DMS114 treated with DMSO at 0.1 percent for 48 hours (cell line): ENCODE measurements around the gene NOL4L.

Experiments used
- DNase-seq: peaks from one replicate; lab custom pipeline; 2025; ENCODE audit not compliant: unreplicated experiment; lab: John Stamatoyannopoulos, UW

Gene NOL4L

GRCh38 chr20:32448306-32449056, 136.7 kb downstream of the NOL4L start:
- no peak for DNase-seq

DNA sequence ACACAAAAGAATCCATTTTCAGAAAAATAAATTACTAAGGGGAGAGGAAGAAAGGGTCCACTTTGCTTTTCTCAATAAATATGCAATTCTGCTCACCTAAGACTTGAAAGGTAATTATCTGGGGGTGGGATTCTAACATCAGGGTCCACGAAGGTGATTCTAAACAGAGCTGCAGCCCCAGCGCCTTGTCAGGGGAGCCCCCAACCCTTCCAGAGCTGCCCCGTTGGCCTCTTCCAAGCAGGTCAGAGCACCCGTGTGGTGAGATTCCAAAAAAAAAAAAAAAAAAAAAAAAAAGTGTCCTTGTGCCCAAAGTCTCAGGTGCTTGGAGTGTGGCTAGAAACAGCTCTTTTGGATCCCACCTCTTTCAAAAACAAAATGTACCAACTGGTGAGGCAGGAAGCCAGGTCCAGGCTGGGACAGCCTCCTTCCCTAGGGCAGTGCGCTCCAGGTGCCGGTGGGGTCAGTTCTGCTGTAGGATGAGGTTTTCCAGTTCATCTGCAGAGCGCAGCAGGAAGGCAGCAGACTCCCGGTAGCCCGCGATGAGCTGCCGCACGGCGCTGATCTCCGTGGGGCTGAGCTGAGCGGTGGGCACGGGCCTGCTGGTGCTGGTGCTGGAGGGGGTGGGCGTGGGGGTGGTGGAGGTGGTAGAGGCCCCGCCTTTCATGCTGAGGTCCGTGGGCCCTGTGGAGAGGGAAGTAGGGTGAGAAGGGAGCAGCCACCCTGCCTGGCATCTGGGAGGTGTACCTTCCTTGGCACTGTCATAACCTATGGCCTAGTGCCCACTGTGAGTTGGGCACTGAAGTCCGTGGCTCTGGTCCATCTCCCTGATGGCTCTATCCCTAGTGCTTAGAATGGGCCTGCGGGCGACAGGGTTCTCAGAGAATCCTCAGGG, 137.8 kb downstream of the NOL4L start:
- no peak for DNase-seq

DNA sequence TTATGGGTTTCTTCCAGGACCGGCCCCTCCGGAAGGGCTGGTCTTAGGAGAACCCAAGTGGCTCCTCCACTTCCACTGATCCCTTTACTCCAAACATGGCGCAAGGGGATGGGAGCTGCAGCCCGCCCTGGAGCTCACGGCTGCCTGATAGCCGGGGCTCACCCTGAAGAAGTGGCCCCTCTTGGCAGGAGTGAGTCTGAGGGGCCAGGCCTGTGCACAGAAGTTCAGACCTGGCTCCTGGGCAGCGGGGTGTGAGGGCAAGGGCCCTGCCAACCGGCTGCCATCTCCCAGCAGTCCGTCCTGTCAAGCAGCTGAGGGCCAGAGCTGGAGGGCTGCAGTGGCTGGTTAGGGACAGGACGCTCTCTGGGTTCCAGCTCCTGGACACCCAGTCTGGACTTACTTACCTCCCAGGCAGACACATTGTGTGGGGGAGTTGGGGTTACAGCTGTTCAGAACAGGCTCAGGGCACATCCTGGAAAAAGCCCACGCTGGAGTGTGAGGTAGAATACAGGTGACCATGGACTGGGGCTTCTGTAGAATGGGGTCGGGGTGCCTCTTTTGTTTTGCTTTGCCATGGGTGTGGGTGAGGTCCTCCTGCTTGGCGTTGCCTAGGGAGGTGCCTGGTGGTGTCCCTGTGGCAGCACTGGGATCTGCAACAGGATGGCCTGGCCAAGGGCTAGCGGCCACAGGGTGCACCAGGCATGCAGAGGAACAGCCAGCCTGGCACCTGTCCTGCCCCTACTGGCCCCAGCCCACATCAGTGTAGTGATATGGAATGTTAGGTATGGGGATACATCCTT, 138.6 kb downstream of the NOL4L start:
- no peak for DNase-seq

DNA sequence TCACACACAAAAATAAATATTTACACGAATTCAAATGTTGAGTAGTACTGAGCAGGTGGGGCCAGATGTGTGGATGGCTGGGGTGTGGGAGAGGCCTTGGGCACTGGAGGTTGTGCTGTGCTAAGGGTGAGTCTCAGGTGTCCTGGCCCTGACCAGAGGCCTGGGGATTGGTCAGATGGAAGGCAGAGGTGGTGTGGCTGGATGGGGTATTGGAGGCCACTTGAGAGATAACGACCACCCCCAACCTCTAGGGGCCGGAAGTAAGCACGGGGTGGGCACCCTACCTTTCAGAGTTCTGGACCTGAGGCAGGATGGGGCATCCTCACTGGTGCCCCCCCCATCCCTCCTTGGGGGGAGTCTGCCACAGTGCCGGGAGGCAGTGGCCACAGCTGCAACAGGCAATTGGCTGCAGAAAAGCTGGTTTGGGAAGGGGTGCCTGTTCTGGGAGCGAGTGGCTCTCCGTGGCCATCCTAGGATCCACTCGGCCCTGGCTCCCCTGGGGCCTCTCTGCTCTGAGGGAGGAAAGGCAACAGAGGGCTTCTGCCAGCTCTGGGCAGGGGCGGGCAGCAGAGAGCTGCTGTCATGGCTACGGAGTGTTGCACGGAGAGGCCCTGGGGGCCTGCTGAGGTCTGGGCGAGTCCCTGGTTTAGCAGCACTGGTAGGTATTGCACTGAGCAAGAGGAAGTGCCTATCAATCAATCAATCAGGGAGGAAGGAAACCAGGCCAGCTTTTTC, 139.4 kb downstream of the NOL4L start:
- no peak for DNase-seq

GRCh38 chr20:32444474-32445220, 140.5 kb downstream of the NOL4L start:
- no peak for DNase-seq

GRCh38 chr20:32443386-32443974, 141.7 kb downstream of the NOL4L start:
- DNase-seq: no peak

- no peak for DNase-seq
These were observed 142.3 kb downstream of the NOL4L start for GRCh38 chr20:32442630-32443373.

DNA sequence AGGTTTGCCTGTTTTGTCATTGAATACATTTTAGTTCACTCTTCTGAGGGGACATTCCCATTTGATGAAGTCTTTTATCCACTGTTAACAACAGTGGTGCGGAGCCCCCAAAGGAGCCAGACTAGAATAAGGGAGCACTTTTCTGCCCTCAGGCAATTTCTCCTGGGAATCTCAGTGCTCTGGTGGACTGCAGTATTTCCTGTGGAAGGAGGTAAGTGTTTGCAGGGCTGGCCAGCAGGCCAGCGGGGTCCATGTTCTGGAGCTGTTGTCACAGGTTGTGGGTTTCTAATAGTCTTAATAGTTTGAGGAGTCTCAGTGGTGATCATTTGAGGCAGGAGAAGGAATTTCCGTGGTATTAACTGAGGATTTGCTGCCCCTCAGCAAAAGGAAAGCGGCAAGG, 143.5 kb downstream of the NOL4L start:
- no peak for DNase-seq

DNA sequence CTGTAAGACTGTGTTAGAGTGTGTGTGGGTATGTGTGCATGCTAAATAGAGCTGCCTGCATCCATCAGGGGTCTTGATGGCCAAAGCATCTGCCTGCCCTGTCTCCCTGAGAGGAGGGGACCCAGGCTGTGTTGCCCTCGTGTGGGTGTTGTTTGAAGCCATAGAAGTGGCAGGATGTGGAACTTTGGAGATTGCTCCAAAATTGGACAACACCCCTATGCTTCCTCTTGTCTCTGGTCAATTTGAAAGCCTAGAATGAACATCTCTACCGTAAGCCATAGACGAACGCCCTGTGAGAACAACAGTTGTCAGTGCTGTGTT, 144.4 kb downstream of the NOL4L start:
- DNase-seq: no peak

DNA sequence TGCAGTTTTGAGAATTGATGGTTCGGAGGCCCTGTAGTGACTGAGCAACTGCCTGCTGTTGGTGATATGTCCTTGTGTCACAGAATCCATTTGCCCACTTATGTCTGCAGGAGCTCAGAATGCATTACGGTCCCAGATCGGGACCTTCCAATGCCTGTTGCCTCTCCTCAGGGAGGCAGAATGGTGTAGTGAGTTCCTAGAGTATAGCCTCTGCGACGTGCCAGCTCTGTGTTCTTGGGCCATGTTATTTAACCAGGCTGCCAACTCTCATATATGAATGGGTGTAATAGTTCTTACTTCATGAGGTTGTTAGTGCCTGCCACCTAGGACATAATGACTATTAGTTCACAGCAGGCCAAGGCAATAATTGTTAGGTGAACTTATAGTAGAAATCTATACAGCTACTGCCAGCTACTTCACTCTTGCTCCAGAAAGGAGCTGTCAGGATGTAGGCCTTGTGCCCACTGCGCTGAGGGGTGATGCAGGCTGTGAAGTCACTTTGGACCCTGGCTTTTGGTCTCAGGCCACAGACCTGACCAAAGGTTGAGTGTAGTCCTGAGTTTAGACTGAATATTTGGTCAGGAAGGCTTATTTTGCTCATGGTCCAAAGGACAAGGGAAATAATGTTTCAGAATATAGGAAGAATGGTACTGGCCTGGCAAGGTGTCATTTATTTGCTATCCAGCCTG, 144.9 kb downstream of the NOL4L start:
- DNase-seq: no peak

- no peak for DNase-seq
These were observed 145.9 kb downstream of the NOL4L start for GRCh38 chr20:32439132-32439829.

DNA sequence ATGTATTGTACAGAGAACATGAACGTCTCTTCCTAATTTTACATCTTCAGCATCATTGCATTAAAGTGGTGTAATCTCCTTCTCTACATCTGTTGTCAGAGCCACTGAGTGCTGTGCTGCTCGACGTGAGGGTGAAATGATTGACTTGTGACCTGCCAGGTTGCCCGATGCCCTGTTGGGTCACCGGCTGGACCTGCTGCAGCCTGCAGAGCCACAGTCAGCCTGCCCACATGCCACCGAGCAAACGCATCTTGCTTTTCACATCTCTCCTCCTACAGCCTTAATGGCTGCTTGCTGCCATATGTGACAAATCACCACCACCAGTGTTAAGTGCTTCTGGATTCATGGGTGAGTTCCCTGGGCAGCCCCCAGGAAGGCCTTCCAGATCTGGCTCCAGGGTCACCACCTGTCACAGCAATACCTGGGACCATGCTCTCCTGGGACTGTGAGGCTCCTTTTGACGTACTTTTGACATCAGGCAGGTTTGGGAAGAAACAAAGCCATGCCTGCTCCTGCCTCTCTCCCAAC, 146.7 kb downstream of the NOL4L start:
- no peak for DNase-seq

GRCh38 chr20:32437391-32438074, 147.6 kb downstream of the NOL4L start:
- no peak for DNase-seq

- no peak for DNase-seq
These were observed 148.2 kb downstream of the NOL4L start for GRCh38 chr20:32436968-32437367.

DNA sequence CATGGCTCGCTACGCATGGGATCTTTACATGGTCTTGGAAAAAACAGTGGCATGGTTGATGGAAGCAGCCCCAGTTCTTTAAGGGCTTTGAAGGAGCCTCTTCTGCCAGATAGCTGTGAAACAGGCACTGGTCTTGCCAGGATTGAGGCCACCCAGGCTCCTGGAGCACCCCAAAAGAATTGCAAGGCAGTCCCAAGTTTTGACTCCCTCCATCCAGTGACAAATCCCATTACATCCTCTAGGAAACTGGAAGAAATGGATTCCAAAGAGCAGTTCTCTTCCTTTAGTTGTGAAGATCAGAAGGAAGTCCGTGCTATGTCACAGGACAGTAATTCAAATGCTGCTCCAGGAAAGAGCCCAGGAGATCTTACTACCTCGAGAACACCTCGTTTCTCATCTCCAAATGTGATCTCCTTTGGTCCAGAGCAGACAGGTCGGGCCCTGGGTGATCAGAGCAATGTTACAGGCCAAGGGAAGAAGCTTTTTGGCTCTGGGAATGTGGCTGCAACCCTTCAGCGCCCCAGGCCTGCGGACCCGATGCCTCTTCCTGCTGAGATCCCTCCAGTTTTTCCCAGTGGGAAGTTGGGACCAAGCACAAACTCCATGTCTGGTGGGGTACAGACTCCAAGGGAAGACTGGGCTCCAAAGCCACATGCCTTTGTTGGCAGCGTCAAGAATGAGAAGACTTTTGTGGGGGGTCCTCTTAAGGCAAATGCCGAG, 148.8 kb downstream of the NOL4L start:
- no peak for DNase-seq

- no peak for DNase-seq
These were observed 149.6 kb downstream of the NOL4L start for GRCh38 chr20:32435449-32436107.
